CD4-positive, alpha-beta memory T cell (primary cell): ENCODE measurements around the gene TAT. TPM values are rescaled to one million over a fixed set of nuclear protein-coding genes. Genes with fewer than 3 reads are reported as not detected.
"Not testable (repeated sequence)": the region's sequence is repeated elsewhere in the genome, so short reads cannot be mapped to it uniquely, and the experiment has no call there.

Source experiments
- CTCF ChIA-PET: fragments of 350-600 bp; sonication (Branson Sonifier 250); formaldehyde crosslinking; loops from one replicate; lab custom pipeline; 2021; ENCODE audit warnings: inconsistent platforms; ENCODE audit not compliant: partially characterized antibody; lab: Charles Lee
- POLR2A ChIA-PET: fragments of 350-600 bp; sonication (Branson Sonifier 250); formaldehyde crosslinking; loops from one replicate; lab custom pipeline; 2021; ENCODE audit not compliant: partially characterized antibody; lab: Charles Lee
- DNase-seq, 5 donors: peaks; one replicate each; pipeline versions ENCODE4 v3.0.0 to v3.0.0-alpha.2; 2020 to 2022; ENCODE audit warnings: mixed read lengths in 1 of 5
- H3K27ac ChIP-seq: one replicate; pipeline ENCODE4 v1.7.0; 2013; ENCODE audit warnings: low read depth, low read length
- H3K27me3 ChIP-seq: 2 replicates; pipeline ENCODE4 v1.7.0; 2013; ENCODE audit warnings: mild to moderate bottlenecking, low read length, moderate library complexity; ENCODE audit not compliant: insufficient read depth
- H3K36me3 ChIP-seq: 2 replicates; pipeline ENCODE4 v1.7.0; 2013; ENCODE audit warnings: mild to moderate bottlenecking, low read length, moderate library complexity; ENCODE audit not compliant: insufficient read depth
- H3K4me1 ChIP-seq: 2 replicates; pipeline ENCODE4 v1.7.0; 2013; ENCODE audit warnings: mild to moderate bottlenecking, low read length, moderate library complexity; ENCODE audit not compliant: insufficient read depth
- H3K4me3 ChIP-seq, 2 donors: one replicate each; pipeline ENCODE4 v1.7.0; 2013; ENCODE audit warnings: low read length in 2 of 2, mild to moderate bottlenecking in 1 of 2
- H3K9me3 ChIP-seq, 2 donors: one replicate each; pipeline ENCODE4 v1.7.0; 2013; ENCODE audit warnings: low read length in 2 of 2, control low read depth in 1 of 2; ENCODE audit not compliant: control insufficient read depth in 1 of 2
- H3K27ac Mint-ChIP-seq, 7 donors: one replicate each; pipeline ENCODE4 v1.8.0; 2020 to 2021; ENCODE audit warnings: mixed read lengths in 7 of 7, mild to moderate bottlenecking in 6 of 7, inconsistent platforms in 3 of 7, moderate library complexity in 3 of 7
- H3K27me3 Mint-ChIP-seq, 2 donors: one replicate each; pipeline ENCODE4 v1.8.0; 2020 to 2021; ENCODE audit warnings: mixed read lengths in 2 of 2
- H3K36me3 Mint-ChIP-seq, 2 donors: one replicate each; pipeline ENCODE4 v1.8.0; 2020 to 2021; ENCODE audit warnings: mixed read lengths in 2 of 2, inconsistent platforms in 1 of 2, mild to moderate bottlenecking in 1 of 2
- H3K4me1 Mint-ChIP-seq, 4 donors: one replicate each; pipeline ENCODE4 v1.8.0; 2020 to 2021; ENCODE audit warnings: mixed read lengths in 4 of 4, mild to moderate bottlenecking in 1 of 4
- H3K4me3 Mint-ChIP-seq, 8 donors: one replicate each; pipeline ENCODE4 v1.8.0; 2020 to 2021; ENCODE audit warnings: mixed read lengths in 8 of 8, mild to moderate bottlenecking in 7 of 8, moderate library complexity in 6 of 8, inconsistent platforms in 3 of 8
- H3K9me3 Mint-ChIP-seq, 8 donors: one replicate each; pipeline ENCODE4 v1.8.0; 2020 to 2021; ENCODE audit warnings: mixed read lengths in 8 of 8, mild to moderate bottlenecking in 5 of 8, inconsistent platforms in 3 of 8, moderate library complexity in 1 of 8
- intact Hi-C: fragments of 100-400 bp; cut with micrococcal nuclease; formaldehyde crosslinking; loops from one replicate; pipeline ENCODE4 v1.15.1; 2023
- polyA plus RNA-seq, 2 donors: library from polyadenylated mRNA; unstranded; fragments of 300-500 nt; fragmentation: Illumina TruSeq; gene quantifications; one replicate each; pipeline ENCODE4 v1.2.3, GENCODE V29; 2021
- total RNA-seq, 2 experiments: library from RNA; stranded (reverse); gene quantifications; one replicate each; pipeline ENCODE4 v1.2.3, GENCODE V29; 2021

The TAT gene
- total and polyA plus RNA-seq, 4 experiments from 2014 or later: not detected

DNA sequence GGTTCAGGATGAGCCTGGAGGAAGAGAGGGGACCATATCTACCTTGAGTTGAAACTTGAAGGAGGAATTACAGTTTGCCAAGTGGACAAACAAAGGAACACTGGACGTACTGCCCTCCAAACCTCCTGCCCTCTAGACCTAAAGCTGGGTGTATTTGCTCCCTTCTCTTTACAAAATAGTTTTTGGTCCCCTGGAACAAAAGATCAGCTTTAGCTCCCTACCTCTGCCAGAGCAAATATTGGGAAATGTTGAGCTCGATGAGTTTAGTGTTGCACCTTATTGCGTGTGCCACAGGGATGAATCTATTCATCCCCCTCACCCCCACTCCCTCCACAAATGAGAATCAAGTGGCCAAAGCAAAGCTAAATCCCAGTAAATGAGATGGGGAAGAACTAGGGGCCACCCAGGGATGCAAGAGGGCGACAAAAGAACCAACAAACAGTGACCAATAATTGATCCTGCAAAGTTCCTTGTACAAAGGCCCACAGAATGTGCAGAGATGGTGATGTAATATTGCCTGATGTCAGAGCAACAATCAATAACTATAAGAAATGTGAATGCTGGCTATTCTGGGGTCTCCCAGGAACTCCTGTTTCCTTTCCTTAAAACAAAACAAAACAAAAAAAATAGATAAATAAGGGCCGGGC, 17.2 kb upstream of the TAT start:
- peaks cover 0 to 4% (median 0%) of the 10 kb centered on the region in 8 donors for H3K9me3 Mint-ChIP-seq
- DNase-seq: no peak
- Histone ChIP-seq H3K9me3 (no peaks in the 10 kb centered on the region), H3K4me3 (no peak overlapping the region), H3K27me3 (no peaks in the 10 kb centered on the region), H3K36me3 (no peaks in the 10 kb centered on the region), H3K4me1 (no peaks in the 10 kb centered on the region), H3K27ac (no peak overlapping the region)
- no peak overlapping the region for H3K27ac Mint-ChIP-seq
- POLR2A ChIA-PET: no interaction called here
- H3K4me1 Mint-ChIP-seq: no peaks in the 10 kb centered on the region
- no peak overlapping the region for H3K4me3 Mint-ChIP-seq
- H3K36me3 Mint-ChIP-seq: no peaks in the 10 kb centered on the region
- intact Hi-C loops: no loop called here
- CTCF ChIA-PET: interaction anchor here (0.9 kb wide), 1 partner anchor 17 kb away, joined by 3 read pairs; no protein-coding TSS in a partner anchor
- H3K27me3 Mint-ChIP-seq: peaks cover 23 to 45% of the 10 kb centered on the region in 2 donors

DNA sequence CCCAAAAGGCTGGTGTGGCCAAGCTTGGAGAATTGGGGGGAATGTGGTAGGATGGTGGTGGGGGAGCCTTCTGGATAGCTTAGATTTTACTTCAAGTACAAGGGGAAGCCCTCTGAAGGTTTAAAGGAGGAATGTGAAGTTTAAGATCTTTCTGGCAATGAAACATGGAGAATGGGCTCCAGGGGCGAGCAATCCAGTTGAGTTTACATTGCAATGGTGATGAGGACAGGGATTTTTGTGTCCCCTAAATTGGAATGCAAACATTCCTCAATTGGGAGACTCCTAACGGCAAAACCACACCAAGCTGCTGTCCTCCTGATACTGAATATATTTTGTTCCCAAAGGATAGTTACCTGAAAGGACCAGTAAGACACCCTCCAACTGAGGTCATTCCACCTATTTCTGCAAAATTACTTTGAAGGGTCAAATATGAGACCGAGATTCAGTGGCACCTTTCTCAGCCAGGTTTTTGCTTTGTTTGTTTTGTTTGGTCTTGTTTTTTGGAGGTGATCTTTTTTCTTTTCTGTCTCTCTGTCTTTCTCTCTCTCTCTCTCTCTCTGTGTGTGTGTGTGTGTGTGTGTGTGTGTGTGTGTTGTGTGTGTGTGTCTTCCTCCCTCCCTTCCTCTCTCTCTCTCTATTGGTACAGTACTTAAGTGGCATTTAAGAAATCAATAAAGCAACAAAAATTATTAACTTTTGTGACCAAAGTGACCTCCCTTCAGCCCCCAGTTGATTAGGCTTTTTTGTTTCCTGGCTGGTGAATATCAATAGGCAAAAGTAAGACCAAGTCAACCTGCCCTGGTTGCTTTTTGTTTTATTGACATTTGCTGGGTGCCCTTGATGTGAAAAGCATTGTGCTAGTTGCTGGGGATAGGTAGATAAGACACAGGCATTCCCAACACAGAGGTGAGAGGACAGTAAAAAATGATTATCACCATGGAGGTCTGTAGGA, 16.4 kb upstream of the TAT start:
- no peak for DNase-seq
- H3K9me3 Mint-ChIP-seq: peaks cover 0 to 4% (median 0%) of the 10 kb centered on the region in 8 donors
- no peaks in the 10 kb centered on the region for H3K36me3 Mint-ChIP-seq
- H3K4me3 Mint-ChIP-seq: no peak overlapping the region
- Histone ChIP-seq H3K9me3 (no peaks in the 10 kb centered on the region), H3K36me3 (no peaks in the 10 kb centered on the region), H3K4me3 (no peak overlapping the region), H3K27ac (no peak overlapping the region), H3K27me3 (no peaks in the 10 kb centered on the region), H3K4me1 (no peaks in the 10 kb centered on the region)
- no peaks in the 10 kb centered on the region for H3K4me1 Mint-ChIP-seq
- ChIA-PET CTCF (interaction anchor here (0.9 to 1.5 kb wide), 3 partner anchors 16 to 18 kb away, joined by 3 to 12 read pairs (median 6); no protein-coding TSS in a partner anchor), POLR2A (no interaction called here)
- H3K27me3 Mint-ChIP-seq: peaks cover 25 to 49% of the 10 kb centered on the region in 2 donors
- intact Hi-C loops: no loop called here
- no peak overlapping the region for H3K27ac Mint-ChIP-seq

DNA sequence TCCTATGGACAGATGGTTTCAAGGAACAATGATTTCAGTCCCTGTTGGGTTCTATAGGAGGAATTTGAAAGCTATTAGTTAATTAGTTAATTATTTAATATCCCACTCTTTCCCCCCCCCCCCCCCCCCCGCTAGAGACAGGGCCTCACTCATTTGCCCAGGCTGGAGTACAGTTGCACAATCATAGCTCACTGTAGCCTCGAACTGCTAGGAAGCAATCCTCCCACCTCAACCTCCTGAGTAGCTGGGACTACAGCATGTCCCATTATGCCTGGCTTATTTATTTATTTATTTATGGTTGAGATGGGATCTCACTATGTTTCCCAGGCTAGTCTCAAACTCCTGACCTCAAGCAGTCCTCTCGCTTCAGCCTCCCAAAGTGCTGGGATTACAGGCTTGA, 15.0 kb upstream of the TAT start:
- Mint-ChIP-seq H3K27me3 (peaks cover 32 to 47% of the 10 kb centered on the region in 2 donors), H3K4me3 (no peak overlapping the region), H3K4me1 (no peaks in the 10 kb centered on the region), H3K36me3 (no peaks in the 10 kb centered on the region), H3K9me3 (peaks cover 0 to 5% (median 0%) of the 10 kb centered on the region in 8 donors), H3K27ac (no peak overlapping the region)
- ChIA-PET CTCF (interaction anchor here (1.3 to 1.5 kb wide), 2 partner anchors 17 to 19 kb away, joined by 6 to 12 read pairs; no protein-coding TSS in a partner anchor), POLR2A (no interaction called here)
- no peak for DNase-seq
- intact Hi-C loops: no loop called here
- Histone ChIP-seq H3K36me3 (no peaks in the 10 kb centered on the region), H3K27ac (no peak overlapping the region), H3K4me3 (no peak overlapping the region), H3K4me1 (no peaks in the 10 kb centered on the region), H3K9me3 (no peaks in the 10 kb centered on the region), H3K27me3 (no peaks in the 10 kb centered on the region)

DNA sequence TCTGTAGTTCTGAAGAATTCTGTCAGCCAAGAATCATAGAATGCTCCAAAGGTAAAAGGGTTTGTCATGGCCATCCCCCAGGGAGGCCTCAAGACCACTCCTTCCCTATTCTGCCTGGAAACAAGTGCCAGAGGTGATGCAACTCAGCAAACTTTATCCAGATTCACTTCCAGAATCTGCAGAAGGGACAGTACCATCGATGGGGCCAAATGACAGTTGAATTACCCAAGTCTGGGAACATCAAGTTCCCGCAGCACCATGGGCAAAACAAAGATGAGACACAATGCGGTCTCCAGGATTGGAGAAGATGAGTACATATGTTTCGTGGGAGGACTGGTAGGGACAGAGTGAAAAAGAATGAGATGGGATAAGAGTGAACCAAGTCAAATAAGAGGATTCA, 13.7 kb upstream of the TAT start:
- peaks cover 0 to 9% (median 0%) of the 10 kb centered on the region in 8 donors for H3K9me3 Mint-ChIP-seq
- no peaks in the 10 kb centered on the region for H3K9me3 ChIP-seq
- CTCF ChIA-PET: no interaction called here
- H3K4me1 Mint-ChIP-seq: no peaks in the 10 kb centered on the region
- H3K27me3 Mint-ChIP-seq: peaks cover 37 to 51% of the 10 kb centered on the region in 2 donors
- no peaks in the 10 kb centered on the region for H3K4me1 ChIP-seq
- intact Hi-C loops: no loop called here
- no peaks in the 10 kb centered on the region for H3K27me3 ChIP-seq
- H3K36me3 Mint-ChIP-seq: no peaks in the 10 kb centered on the region
- POLR2A ChIA-PET: no interaction called here
- no peaks in the 10 kb centered on the region for H3K36me3 ChIP-seq
- no peak overlapping the region for H3K27ac ChIP-seq
- H3K27ac Mint-ChIP-seq: no peak overlapping the region
- DNase-seq: no peak
- H3K4me3 ChIP-seq: no peak overlapping the region
- H3K4me3 Mint-ChIP-seq: no peak overlapping the region

DNA sequence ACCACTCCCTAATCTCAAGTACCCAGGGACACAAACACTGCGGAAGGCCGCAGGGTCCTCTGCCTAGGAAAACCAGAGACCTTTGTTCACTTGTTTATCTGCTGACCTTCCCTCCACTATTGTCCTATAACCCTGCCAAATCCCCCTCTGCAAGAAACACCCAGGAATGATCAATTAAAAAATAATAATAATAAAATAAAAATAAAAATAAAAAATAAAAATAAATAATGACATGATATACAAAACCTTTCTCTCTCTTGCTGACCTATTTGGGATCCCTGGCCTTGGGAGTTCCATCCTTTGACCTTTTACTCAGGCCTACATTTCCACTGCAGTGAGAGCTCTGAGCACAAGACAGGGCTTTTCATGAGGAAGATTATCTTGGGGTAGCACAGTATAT, 13.2 kb upstream of the TAT start:
- H3K27ac Mint-ChIP-seq, intact Hi-C loops, H3K4me3 Mint-ChIP-seq, H3K4me1 ChIP-seq, POLR2A ChIA-PET, H3K4me3 ChIP-seq, H3K36me3 Mint-ChIP-seq, H3K9me3 ChIP-seq, DNase-seq, H3K27ac ChIP-seq, CTCF ChIA-PET, H3K4me1 Mint-ChIP-seq, H3K9me3 Mint-ChIP-seq, H3K36me3 ChIP-seq, H3K27me3 ChIP-seq: not testable (repeated sequence)
- H3K27me3 Mint-ChIP-seq: peaks cover 39 to 55% of the 10 kb centered on the region in 2 donors

DNA sequence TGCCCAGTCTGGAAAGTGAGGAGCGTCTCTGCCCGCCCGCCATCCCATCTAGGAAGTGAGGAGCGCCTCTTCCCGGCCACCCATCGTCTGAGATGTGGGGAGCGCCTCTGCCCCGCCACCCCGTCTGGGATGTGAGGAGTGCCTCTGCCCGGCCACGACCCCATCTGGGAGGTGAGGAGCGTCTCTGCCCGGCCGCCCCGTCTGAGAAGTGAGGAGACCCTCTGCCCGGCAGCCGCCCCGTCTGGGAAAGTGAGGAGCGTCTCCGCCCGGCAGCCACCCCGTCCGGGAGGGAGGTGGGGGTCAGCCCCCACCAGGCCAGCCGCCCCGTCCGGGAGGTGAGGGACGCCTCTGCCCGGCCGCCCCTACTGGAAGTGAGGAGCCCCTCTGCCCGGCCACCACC, 12.4 kb upstream of the TAT start:
- H3K27ac ChIP-seq, H3K36me3 Mint-ChIP-seq, H3K36me3 ChIP-seq, POLR2A ChIA-PET, intact Hi-C loops, DNase-seq, H3K4me1 Mint-ChIP-seq, H3K9me3 Mint-ChIP-seq, H3K27me3 ChIP-seq, H3K4me3 ChIP-seq, H3K4me1 ChIP-seq, H3K4me3 Mint-ChIP-seq, H3K9me3 ChIP-seq, H3K27ac Mint-ChIP-seq: not testable (repeated sequence)
- CTCF ChIA-PET: interaction anchor here (1.2 kb wide), 1 partner anchor 22 kb away, joined by 3 read pairs; no protein-coding TSS in a partner anchor
- peaks cover 40 to 55% of the 10 kb centered on the region in 2 donors for H3K27me3 Mint-ChIP-seq

DNA sequence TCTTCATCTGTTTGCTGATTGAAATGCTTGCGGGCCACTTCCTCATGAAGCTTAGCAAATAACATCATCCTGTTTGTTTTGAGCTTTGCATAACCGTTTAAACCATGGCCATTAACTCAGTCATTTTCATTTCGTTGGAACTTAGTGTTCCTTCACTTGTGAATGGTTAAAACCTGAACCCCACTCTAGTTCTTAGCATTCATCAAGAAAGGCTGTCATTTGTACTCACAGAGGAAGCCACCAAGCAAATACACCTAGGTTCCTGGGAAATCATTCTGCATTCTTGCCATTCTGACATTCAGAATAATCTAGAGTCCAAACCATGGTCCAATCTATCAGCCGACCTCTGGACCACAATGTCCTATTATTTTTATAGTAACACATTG, 8.4 kb upstream of the TAT start:
- no peak for DNase-seq
- H3K4me3 Mint-ChIP-seq: no peak overlapping the region
- intact Hi-C loops: no loop called here
- ChIA-PET POLR2A (no interaction called here), CTCF (interaction anchor here (1.1 kb wide), 1 partner anchor 25 kb away, joined by 5 read pairs; no protein-coding TSS in a partner anchor)
- H3K4me1 Mint-ChIP-seq: no peaks in the 10 kb centered on the region
- no peaks in the 10 kb centered on the region for H3K9me3 ChIP-seq
- peaks cover 23 to 28% of the 10 kb centered on the region in 2 donors for H3K27me3 Mint-ChIP-seq
- no peaks in the 10 kb centered on the region for H3K36me3 Mint-ChIP-seq
- H3K27me3 ChIP-seq: no peaks in the 10 kb centered on the region
- no peak overlapping the region for H3K4me3 ChIP-seq
- no peaks in the 10 kb centered on the region for H3K36me3 ChIP-seq
- peaks cover 0 to 9% (median 0%) of the 10 kb centered on the region in 8 donors for H3K9me3 Mint-ChIP-seq
- no peaks in the 10 kb centered on the region for H3K4me1 ChIP-seq
- no peak overlapping the region for H3K27ac ChIP-seq
- H3K27ac Mint-ChIP-seq: no peak overlapping the region
